GM23248 (cell line): ENCODE results near the gene HOXB3. TPM values are rescaled to one million over a fixed set of nuclear protein-coding genes. Genes with fewer than 3 reads are reported as not detected.

Source experiments
- DNase-seq: peaks from one replicate; pipeline ENCODE4 v3.0.0-alpha.2; 2015
- H2AFZ ChIP-seq: fragments of 200-600 bp; sonication (generic); 2 replicates; pipeline ENCODE4 v1.6.1; 2016; ENCODE audit warnings: antibody characterized with exemption
- H3F3A ChIP-seq: fragments of 200-600 bp; sonication (generic); 2 replicates; pipeline ENCODE4 v1.6.1; 2016; ENCODE audit warnings: mild to moderate bottlenecking, antibody characterized with exemption, mixed run types; ENCODE audit not compliant: insufficient read depth
- H3K27ac ChIP-seq: fragments of 200-600 bp; sonication (generic); 2 replicates; pipeline ENCODE4 v1.5.1; 2016; ENCODE audit warnings: mild to moderate bottlenecking
- H3K27me3 ChIP-seq: fragments of 200-600 bp; sonication (generic); replicated peaks from 2 replicates; pipeline ENCODE4 v1.6.1; 2016; ENCODE audit warnings: mild to moderate bottlenecking; ENCODE audit not compliant: insufficient read depth
- H3K36me3 ChIP-seq: fragments of 200-600 bp; sonication (generic); 2 replicates; pipeline ENCODE4 v1.6.1; 2016; ENCODE audit warnings: low read depth, mild to moderate bottlenecking
- H3K4me1 ChIP-seq: fragments of 200-600 bp; sonication (generic); 2 replicates; pipeline ENCODE4 v1.6.1; 2016; ENCODE audit warnings: mild to moderate bottlenecking; ENCODE audit not compliant: insufficient read depth
- H3K4me2 ChIP-seq: fragments of 200-600 bp; sonication (generic); one replicate; pipeline ENCODE4 v1.6.1; 2016; ENCODE audit warnings: mild to moderate bottlenecking; ENCODE audit not compliant: unreplicated experiment
- H3K4me3 ChIP-seq: fragments of 200-600 bp; sonication (generic); 2 replicates; pipeline ENCODE4 v1.5.1; 2016; ENCODE audit warnings: mild to moderate bottlenecking
- H3K79me2 ChIP-seq: fragments of 200-600 bp; sonication (generic); 2 replicates; pipeline ENCODE4 v1.6.1; 2016; ENCODE audit warnings: mild to moderate bottlenecking; ENCODE audit not compliant: insufficient read depth
- H3K9ac ChIP-seq: fragments of 200-600 bp; sonication (generic); 2 replicates; pipeline ENCODE4 v1.6.1; 2016; ENCODE audit warnings: mild to moderate bottlenecking
- H3K9me2 ChIP-seq: fragments of 200-600 bp; sonication (generic); 2 replicates; pipeline ENCODE4 v1.6.1; 2016; ENCODE audit warnings: mixed run types, mild to moderate bottlenecking, moderate library complexity; ENCODE audit not compliant: insufficient read depth
- H3K9me3 ChIP-seq: fragments of 200-600 bp; sonication (generic); one replicate; pipeline ENCODE4 v1.6.1; 2017; ENCODE audit warnings: low read depth
- H4K20me1 ChIP-seq: fragments of 200-600 bp; sonication (generic); 2 replicates; pipeline ENCODE4 v1.6.0; 2016; ENCODE audit not compliant: insufficient read depth
- EZH2 ChIP-seq: fragments of 200-600 bp; sonication (generic); IDR thresholded peaks from 2 replicates; pipeline ENCODE4 v1.6.1; 2018; ENCODE audit warnings: antibody characterized with exemption, mild to moderate bottlenecking; ENCODE audit not compliant: insufficient read depth, poor library complexity, severe bottlenecking
- EZH2phosphoT487 ChIP-seq: fragments of 200-600 bp; sonication (generic); IDR thresholded peaks from 2 replicates; pipeline ENCODE4 v1.6.1; 2018; ENCODE audit warnings: antibody characterized with exemption, moderate library complexity, mild to moderate bottlenecking, low read depth; ENCODE audit not compliant: insufficient read depth
- WGBS, 2 experiments: methylation state at CpG; one replicate each; pipeline ENCODE4 v1.1.6; 2015 to 2017; ENCODE audit warnings: low lambda C conversion rate in 2 of 2, low coverage in 1 of 2; ENCODE audit errors: missing lambda C conversion rate in 2 of 2; 5-methylcytosine and 5-hydroxymethylcytosine counted together
- in situ Hi-C: fragments of 300-500 bp; cut with MboI; formaldehyde crosslinking; loops from 2 replicates; pipeline ENCODE4 v1.15.0; 2020
- polyA plus RNA-seq: library from polyadenylated mRNA; unstranded; fragments of >200 nt; fragmentation: Nextera tagmentation; extraction: Ambion mirVana; gene quantifications from 2 replicates; pipeline ENCODE4 v1.2.1, GENCODE V29; 2016
- total RNA-seq: library from RNA; depleted of rRNA; stranded (reverse); fragments of >200 nt; shearing (Covaris generic); gene quantifications from 2 replicates; pipeline ENCODE4 v1.2.3, GENCODE V29; 2014

Gene HOXB3
- total and polyA plus RNA-seq, 2 experiments from 2014 or later, result 1.9 to 2.4 TPM

DNA sequence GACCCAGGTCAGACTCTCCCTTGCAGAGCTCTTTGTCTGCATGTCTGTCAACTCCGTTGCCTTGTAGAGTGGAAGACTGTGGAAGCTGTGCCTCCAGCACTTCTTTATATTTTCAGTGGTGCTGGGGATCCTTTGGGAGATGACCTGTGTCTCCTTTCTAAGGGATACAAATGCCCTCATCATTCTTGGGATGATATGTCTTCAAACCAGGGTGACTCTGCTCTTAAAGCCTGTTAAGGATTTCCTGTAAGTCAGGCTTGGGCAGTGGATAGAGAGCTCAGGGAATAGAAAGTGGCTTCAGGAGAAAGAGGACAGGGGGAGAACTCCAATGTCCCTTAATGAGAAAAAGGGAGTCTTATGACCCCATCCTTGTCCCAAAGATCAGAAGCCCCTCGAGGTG lies 1.5 kb downstream of the HOXB3 start:
- Histone ChIP-seq H3K4me3 (no peak overlapping the region), H3K4me2 (no peak overlapping the region)

GRCh38 chr17:48588074-48588415 lies 2.0 kb downstream of the HOXB3 start:
- Histone ChIP-seq H3K9ac (no peak overlapping the region), H3K4me3 (no peak overlapping the region), H3K27ac (no peak overlapping the region), H3K9me2 (no peaks in the 10 kb centered on the region), H3K9me3 (no peaks in the 10 kb centered on the region), H3K27me3 (no peaks in the 10 kb centered on the region), H3K36me3 (no peaks in the 10 kb centered on the region), H2AFZ (no peak overlapping the region), H3K79me2 (peaks cover 12% of the 10 kb centered on the region), H3K4me1 (peaks cover 20% of the 10 kb centered on the region), H4K20me1 (no peaks in the 10 kb centered on the region), H3F3A (peaks cover 23% of the 10 kb centered on the region; the same call in 1 of the 2 replicates), H3K4me2 (no peak overlapping the region)
- in situ Hi-C loops, result no loop called here
- DNase-seq, result no peak
- WGBS, 2 experiments, result 96 to 100% methylated on average over 2 of the region's 2 CpGs
- TF ChIP-seq EZH2phosphoT487, result no peak
- no peak for TF ChIP-seq EZH2

More for the DNA sequence above, 1.5 kb downstream of the HOXB3 start:
- TF ChIP-seq EZH2phosphoT487 (no peak), EZH2 (no peak)
- H4K20me1 ChIP-seq, result no peaks in the 10 kb centered on the region
- no peak overlapping the region for H2AFZ ChIP-seq
- no peaks in the 10 kb centered on the region for H3K9me2 ChIP-seq
- H3K79me2 ChIP-seq, result peaks cover 8% of the 10 kb centered on the region
- H3K27me3 ChIP-seq, result no peaks in the 10 kb centered on the region
- in situ Hi-C loops, result no loop called here
- no peak overlapping the region for H3K9ac ChIP-seq
- peaks cover 18% of the 10 kb centered on the region; the same call in 1 of the 2 replicates for H3F3A ChIP-seq
- H3K9me3 ChIP-seq, result no peaks in the 10 kb centered on the region
- no peaks in the 10 kb centered on the region for H3K36me3 ChIP-seq
- 71 to 74% methylated on average over 2 of the region's 2 CpGs for WGBS, 2 experiments
- H3K4me1 ChIP-seq, result peaks cover 15% of the 10 kb centered on the region
- peak; percentile 28 for DNase-seq
- H3K27ac ChIP-seq, result no peak overlapping the region

GRCh38 chr17:48587276-48588073 lies 2.6 kb downstream of the HOXB3 start:
- peaks cover 13% of the 10 kb centered on the region for H3K79me2 ChIP-seq

DNA sequence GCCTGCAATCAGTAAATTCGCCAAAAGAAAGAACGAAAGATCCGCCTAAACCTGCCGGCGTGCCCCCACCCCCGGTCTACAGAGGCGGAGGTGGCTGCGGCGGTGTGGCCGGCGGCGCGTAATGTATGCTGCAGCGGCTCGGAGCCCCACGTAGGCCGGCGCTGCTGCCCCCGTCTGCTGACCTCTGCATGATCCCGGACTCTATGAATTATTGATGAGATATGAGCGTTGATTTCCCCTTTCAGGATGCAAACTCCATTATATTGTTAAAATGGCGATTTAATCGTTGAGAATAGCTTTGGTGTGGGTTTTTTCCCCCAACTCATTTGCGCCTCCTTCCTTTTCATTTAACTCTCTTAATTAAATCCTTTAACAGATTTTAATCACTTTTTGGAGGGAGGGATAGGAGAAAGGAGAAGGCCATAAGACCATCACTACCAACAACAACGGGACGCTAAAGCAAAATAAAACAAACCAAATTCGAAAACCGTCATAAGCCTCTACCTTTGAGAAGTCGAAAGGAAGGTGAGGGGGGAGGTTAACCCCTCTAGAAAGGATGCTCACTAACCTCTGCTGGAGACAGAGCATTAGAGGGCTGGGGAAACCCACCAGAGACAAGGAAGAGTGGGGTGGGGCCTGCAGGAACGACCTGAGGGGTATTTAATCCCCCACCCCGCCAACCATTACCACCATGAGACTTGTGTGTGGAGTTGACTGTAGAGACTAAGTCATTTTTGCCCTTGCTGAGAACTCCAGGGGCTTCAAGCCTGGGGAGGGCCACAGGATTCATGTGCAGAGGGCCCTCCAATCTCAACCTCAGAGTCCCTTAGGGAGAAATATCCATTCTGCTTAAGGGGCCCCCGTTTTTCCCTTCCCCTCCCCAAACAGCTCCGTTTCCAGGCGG lies 3.4 kb downstream of the HOXB3 start:
- H3K4me1 ChIP-seq, result peaks cover 27% of the 10 kb centered on the region
- H3K36me3 ChIP-seq, result no peaks in the 10 kb centered on the region
- in situ Hi-C loops, result no loop called here
- H3K4me3 ChIP-seq, result peak overlapping the region; percentile 90
- H3K79me2 ChIP-seq, result peaks cover 21% of the 10 kb centered on the region
- H3K4me2 ChIP-seq, result peak overlapping the region; percentile 94
- no peaks in the 10 kb centered on the region for H3K9me3 ChIP-seq
- no peak for DNase-seq
- no peaks in the 10 kb centered on the region for H3K27me3 ChIP-seq
- peak overlapping the region; percentile 96 for H2AFZ ChIP-seq
- H4K20me1 ChIP-seq, result no peaks in the 10 kb centered on the region
- TF ChIP-seq EZH2phosphoT487, result no peak
- TF ChIP-seq EZH2, result no peak
- WGBS, 2 experiments, result 76 to 78% methylated on average over 34 of the region's 34 CpGs
- H3K27ac ChIP-seq, result peak overlapping the region; percentile 65; the same call in 1 of the 2 replicates
- no peaks in the 10 kb centered on the region for H3K9me2 ChIP-seq
- peaks cover 30% of the 10 kb centered on the region; the same call in 1 of the 2 replicates for H3F3A ChIP-seq
- H3K9ac ChIP-seq, result peak overlapping the region; percentile 78

More at GRCh38 chr17:48587276-48588073, 2.6 kb downstream of the HOXB3 start:
- peaks cover 28% of the 10 kb centered on the region; the same call in 1 of the 2 replicates for H3F3A ChIP-seq
- H2AFZ ChIP-seq, result no peak overlapping the region
- H3K9ac ChIP-seq, result 0 out of 2 replicates have a peak overlapping the region, but pooled peaks have one; percentile 5
- no peaks in the 10 kb centered on the region for H3K27me3 ChIP-seq
- H3K4me2 ChIP-seq, result peak overlapping the region; percentile 11
- no peaks in the 10 kb centered on the region for H4K20me1 ChIP-seq
- no peaks in the 10 kb centered on the region for H3K36me3 ChIP-seq
- H3K27ac ChIP-seq, result no peak overlapping the region
- 92 to 96% methylated on average over 5 of the region's 5 CpGs for WGBS, 2 experiments
- in situ Hi-C loops, result no loop called here
- no peaks in the 10 kb centered on the region for H3K9me2 ChIP-seq
- peaks cover 26% of the 10 kb centered on the region for H3K4me1 ChIP-seq
- no peaks in the 10 kb centered on the region for H3K9me3 ChIP-seq
- DNase-seq, result no peak
- TF ChIP-seq EZH2, result no peak
- TF ChIP-seq EZH2phosphoT487, result no peak
- H3K4me3 ChIP-seq, result no peak overlapping the region
